Left renal cortex interstitium (tissue), 4 donors: ENCODE measurements around the gene OPRL1. TPM values are rescaled to one million over a fixed set of nuclear protein-coding genes. Genes with fewer than 3 reads are reported as not detected.
"Not testable (repeated sequence)": the region's sequence is repeated elsewhere in the genome, so short reads cannot be mapped to it uniquely, and the experiment has no call there.

Source experiments
- DNase-seq, 4 donors: peaks; one replicate each; pipeline ENCODE4 v3.0.0-alpha.2; 2013; ENCODE audit warnings: low read depth in 4 of 4, low spot score in 2 of 4, missing footprints in 1 of 4
- polyA plus RNA-seq, 4 donors: library from polyadenylated mRNA; unstranded; fragments of 120-200 nt; gene quantifications; one replicate each; pipeline ENCODE4 v1.2.1, GENCODE V29; 2013; ENCODE audit not compliant: insufficient read length in 4 of 4

OPRL1 gene
- polyA plus RNA-seq, 4 donors = 0.85 to 1.4 (median 1.2) TPM

GRCh38 chr20:64083378-64083803 is 3.5 kb downstream of the OPRL1 start:
- DNase-seq = no peak

- DNase-seq = no peak
Observed at GRCh38 chr20:64083804-64084684, 4.2 kb downstream of the OPRL1 start, which contains the start of gene LKAAEAR1. LKAAEAR1 (minus strand) TSS chr20:64084398; CDS start chr20:64084219, 179 bp downstream.

GRCh38 chr20:64084685-64085152 is 4.8 kb downstream of the OPRL1 start:
- no peak for DNase-seq

GRCh38 chr20:64086801-64087200 is 6.9 kb downstream of the OPRL1 start:
- no peak for DNase-seq

- not testable (repeated sequence) for DNase-seq
Observed at GRCh38 chr20:64087226-64087825, 7.4 kb downstream of the OPRL1 start.

- DNase-seq = not testable (repeated sequence)
Observed at GRCh38 chr20:64088586-64088985, 8.7 kb downstream of the OPRL1 start.

GRCh38 chr20:64090165-64090564 is 10.3 kb downstream of the OPRL1 start:
- DNase-seq = no peak

GRCh38 chr20:64091340-64091739 is 11.5 kb downstream of the OPRL1 start:
- no peak for DNase-seq

GRCh38 chr20:64091770-64092169 is 11.9 kb downstream of the OPRL1 start:
- no peak for DNase-seq

GRCh38 chr20:64092258-64093012 is 12.6 kb downstream of the OPRL1 start:
- DNase-seq = no peak

- DNase-seq = no peak
Observed at GRCh38 chr20:64093013-64093503, 13.2 kb downstream of the OPRL1 start.

GRCh38 chr20:64095455-64095854 is 15.6 kb downstream of the OPRL1 start:
- no peak for DNase-seq

- DNase-seq = no peak
Observed at GRCh38 chr20:64095927-64096326, 16.0 kb downstream of the OPRL1 start.

GRCh38 chr20:64096535-64096934 is 16.7 kb downstream of the OPRL1 start:
- DNase-seq = no peak

GRCh38 chr20:64098471-64099013 is 18.7 kb downstream of the OPRL1 start:
- DNase-seq = no peak

- no peak for DNase-seq
Observed at GRCh38 chr20:64099086-64099786, 19.4 kb downstream of the OPRL1 start.

GRCh38 chr20:64099880-64100565 is 20.1 kb downstream of the OPRL1 start:
- DNase-seq = no peak

GRCh38 chr20:64100566-64100888 is 20.6 kb downstream of the OPRL1 start:
- DNase-seq = no peak

- DNase-seq = no peak
Observed at GRCh38 chr20:64100946-64101688, 21.2 kb downstream of the OPRL1 start.
